ENCODE measurements around the gene RAD51B. TPM values are rescaled to one million over a fixed set of nuclear protein-coding genes. Genes with fewer than 3 reads are reported as not detected.

The RAD51B gene
- total and polyA plus RNA-seq, 2 experiments from 2014 or later, result 10.1 to 18.0 TPM

DNA sequence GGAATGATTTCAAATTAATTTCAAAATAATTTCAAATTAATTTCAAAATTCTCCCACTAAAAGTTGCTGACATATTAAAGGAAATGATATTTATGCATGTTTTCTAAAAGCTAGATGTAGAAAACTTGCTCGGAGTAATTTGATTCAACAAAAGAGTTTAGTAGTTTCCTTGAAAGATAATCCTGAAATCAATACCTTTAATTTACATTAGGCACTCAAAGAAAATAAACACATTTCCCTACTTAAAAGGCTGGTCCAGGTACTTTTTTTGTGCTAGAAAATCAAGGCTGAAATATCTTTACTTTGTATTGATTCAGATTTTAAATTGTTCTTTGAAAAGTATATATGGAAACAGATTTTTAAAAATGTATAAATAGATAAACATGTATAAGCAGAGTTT, 370.5 kb downstream of the RAD51B start:
- Histone ChIP-seq H3K4me2 (no peak overlapping the region), H4K20me1 (ENCODE audit: insufficient read depth, poor library complexity, severe bottlenecking) (no peaks in the 10 kb centered on the region), H3K4me1 (ENCODE audit: insufficient read depth) (peaks cover 38% of the 10 kb centered on the region), H3K36me3 (replicated peaks; ENCODE audit: insufficient read depth, low read depth) (no peaks in the 10 kb centered on the region), H3K9me2 (replicated peaks; ENCODE audit: insufficient read depth) (no peaks in the 10 kb centered on the region), H2AFZ (no peak overlapping the region), H3K4me3 (no peak overlapping the region), H3K27me3 (no peaks in the 10 kb centered on the region), H3K79me2 (no peaks in the 10 kb centered on the region), H3K27ac (peak overlapping the region; percentile 85), H3K9me3 (ENCODE audit: low read depth) (no peaks in the 10 kb centered on the region)
- TF ChIP-seq EZH2phosphoT487 (IDR thresholded peaks at IDR 0.05; ENCODE audit: low read depth, severe bottlenecking, unreplicated experiment) (no peak), EZH2 (IDR thresholded peaks at IDR 0.05; ENCODE audit: borderline replicate concordance) (no peak)
- TF ChIP-seq, protein P1, sequence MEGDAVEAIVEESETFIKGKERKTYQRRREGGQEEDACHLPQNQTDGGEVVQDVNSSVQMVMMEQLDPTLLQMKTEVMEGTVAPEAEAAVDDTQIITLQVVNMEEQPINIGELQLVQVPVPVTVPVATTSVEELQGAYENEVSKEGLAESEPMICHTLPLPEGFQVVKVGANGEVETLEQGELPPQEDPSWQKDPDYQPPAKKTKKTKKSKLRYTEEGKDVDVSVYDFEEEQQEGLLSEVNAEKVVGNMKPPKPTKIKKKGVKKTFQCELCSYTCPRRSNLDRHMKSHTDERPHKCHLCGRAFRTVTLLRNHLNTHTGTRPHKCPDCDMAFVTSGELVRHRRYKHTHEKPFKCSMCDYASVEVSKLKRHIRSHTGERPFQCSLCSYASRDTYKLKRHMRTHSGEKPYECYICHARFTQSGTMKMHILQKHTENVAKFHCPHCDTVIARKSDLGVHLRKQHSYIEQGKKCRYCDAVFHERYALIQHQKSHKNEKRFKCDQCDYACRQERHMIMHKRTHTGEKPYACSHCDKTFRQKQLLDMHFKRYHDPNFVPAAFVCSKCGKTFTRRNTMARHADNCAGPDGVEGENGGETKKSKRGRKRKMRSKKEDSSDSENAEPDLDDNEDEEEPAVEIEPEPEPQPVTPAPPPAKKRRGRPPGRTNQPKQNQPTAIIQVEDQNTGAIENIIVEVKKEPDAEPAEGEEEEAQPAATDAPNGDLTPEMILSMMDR (IDR thresholded peaks at IDR 0.05; ENCODE audit: poor library complexity), result no peak
- no peak for DNase-seq (ENCODE audit: low spot score)
- 45% methylated on average over 1 of the region's 1 CpG for WGBS (ENCODE audit: low lambda C conversion rate, missing lambda C conversion rate)

- DNase-seq (ENCODE audit: low spot score), result peak; percentile 67
- Histone ChIP-seq H3K79me2 (no peaks in the 10 kb centered on the region), H3K9me3 (ENCODE audit: low read depth) (no peaks in the 10 kb centered on the region), H3K9me2 (replicated peaks; ENCODE audit: insufficient read depth) (no peaks in the 10 kb centered on the region), H3K27me3 (no peaks in the 10 kb centered on the region), H3K36me3 (replicated peaks; ENCODE audit: insufficient read depth, low read depth) (no peaks in the 10 kb centered on the region), H2AFZ (no peak overlapping the region), H4K20me1 (ENCODE audit: insufficient read depth, poor library complexity, severe bottlenecking) (no peaks in the 10 kb centered on the region), H3K4me3 (no peak overlapping the region), H3K4me2 (no peak overlapping the region), H3K4me1 (ENCODE audit: insufficient read depth) (peaks cover 42% of the 10 kb centered on the region), H3K27ac (peak overlapping the region; percentile 85)
- TF ChIP-seq EZH2 (IDR thresholded peaks at IDR 0.05; ENCODE audit: borderline replicate concordance), result no peak
- TF ChIP-seq EZH2phosphoT487 (IDR thresholded peaks at IDR 0.05; ENCODE audit: low read depth, severe bottlenecking, unreplicated experiment), result no peak
- TF ChIP-seq, protein P1 (IDR thresholded peaks at IDR 0.05; ENCODE audit: poor library complexity), result no peak
These were observed 372.2 kb downstream of the RAD51B start for GRCh38 chr14:68191567-68192321.

DNA sequence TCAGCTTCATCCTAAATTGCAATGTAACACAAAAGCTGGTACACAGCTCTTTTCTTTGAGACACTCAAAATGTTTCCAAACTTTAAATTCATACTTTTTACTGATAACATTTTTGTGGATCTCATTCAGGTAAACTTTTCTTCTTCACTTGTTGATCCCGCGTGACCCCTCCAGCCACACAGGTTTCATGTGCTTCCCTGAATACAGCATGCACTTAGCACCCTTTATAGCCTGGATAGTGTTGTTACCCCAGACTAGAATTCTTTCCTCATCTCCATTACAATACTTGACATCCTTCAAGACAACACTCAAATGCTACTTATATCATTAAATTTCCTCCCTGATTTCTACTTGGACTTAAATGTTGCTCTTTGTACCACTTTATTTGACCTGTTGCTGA, 373.4 kb downstream of the RAD51B start:
- Histone ChIP-seq H3K36me3 (replicated peaks; ENCODE audit: insufficient read depth, low read depth) (no peaks in the 10 kb centered on the region), H3K27ac (peak overlapping the region; percentile 80), H3K4me2 (no peak overlapping the region), H2AFZ (no peak overlapping the region), H4K20me1 (ENCODE audit: insufficient read depth, poor library complexity, severe bottlenecking) (no peaks in the 10 kb centered on the region), H3K27me3 (no peaks in the 10 kb centered on the region), H3K79me2 (no peaks in the 10 kb centered on the region), H3K9me2 (replicated peaks; ENCODE audit: insufficient read depth) (no peaks in the 10 kb centered on the region), H3K4me1 (ENCODE audit: insufficient read depth) (peaks cover 42% of the 10 kb centered on the region), H3K9me3 (ENCODE audit: low read depth) (no peaks in the 10 kb centered on the region), H3K4me3 (no peak overlapping the region)
- WGBS (ENCODE audit: low lambda C conversion rate, missing lambda C conversion rate), result 81% methylated on average over 2 of the region's 2 CpGs
- DNase-seq (ENCODE audit: low spot score), result no peak
- no peak for TF ChIP-seq EZH2 (IDR thresholded peaks at IDR 0.05; ENCODE audit: borderline replicate concordance)
- TF ChIP-seq, protein P1 (IDR thresholded peaks at IDR 0.05; ENCODE audit: poor library complexity), result no peak

All from hepatocyte (in vitro differentiated cells).